Measurements from ENCODE around the gene CD55.

DNA sequence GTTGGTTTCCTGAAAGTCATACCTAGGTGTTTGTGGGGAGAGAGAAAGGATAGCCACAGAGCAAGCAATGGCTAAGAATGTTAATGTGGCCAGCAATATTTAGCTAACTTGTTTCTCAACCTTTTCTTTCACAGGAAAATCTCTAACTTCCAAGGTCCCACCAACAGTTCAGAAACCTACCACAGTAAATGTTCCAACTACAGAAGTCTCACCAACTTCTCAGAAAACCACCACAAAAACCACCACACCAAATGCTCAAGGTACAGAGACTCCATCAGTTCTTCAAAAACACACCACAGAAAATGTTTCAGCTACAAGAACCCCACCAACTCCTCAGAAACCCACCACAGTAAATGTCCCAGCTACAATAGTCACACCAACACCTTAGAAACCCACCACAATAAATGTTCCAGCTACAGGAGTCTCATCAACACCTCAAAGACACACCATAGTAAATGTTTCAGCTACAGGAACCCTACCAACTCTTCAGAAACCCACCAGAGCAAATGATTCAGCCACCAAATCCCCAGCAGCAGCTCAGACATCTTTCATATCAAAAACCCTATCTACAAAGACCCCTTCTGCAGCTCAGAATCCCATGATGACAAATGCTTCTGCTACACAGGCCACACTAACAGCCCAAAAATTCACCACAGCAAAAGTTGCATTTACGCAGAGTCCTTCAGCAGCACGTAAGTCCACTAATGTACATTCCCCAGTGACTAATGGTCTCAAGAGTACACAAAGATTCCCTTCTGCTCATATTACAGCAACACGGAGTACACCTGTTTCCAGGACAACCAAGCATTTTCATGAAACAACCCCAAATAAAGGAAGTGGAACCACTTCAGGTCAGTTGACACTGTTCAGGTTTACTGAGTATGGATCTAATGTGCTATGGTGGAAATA, 15.3 kb downstream of the CD55 start:
- TF ChIP-seq, protein P1, sequence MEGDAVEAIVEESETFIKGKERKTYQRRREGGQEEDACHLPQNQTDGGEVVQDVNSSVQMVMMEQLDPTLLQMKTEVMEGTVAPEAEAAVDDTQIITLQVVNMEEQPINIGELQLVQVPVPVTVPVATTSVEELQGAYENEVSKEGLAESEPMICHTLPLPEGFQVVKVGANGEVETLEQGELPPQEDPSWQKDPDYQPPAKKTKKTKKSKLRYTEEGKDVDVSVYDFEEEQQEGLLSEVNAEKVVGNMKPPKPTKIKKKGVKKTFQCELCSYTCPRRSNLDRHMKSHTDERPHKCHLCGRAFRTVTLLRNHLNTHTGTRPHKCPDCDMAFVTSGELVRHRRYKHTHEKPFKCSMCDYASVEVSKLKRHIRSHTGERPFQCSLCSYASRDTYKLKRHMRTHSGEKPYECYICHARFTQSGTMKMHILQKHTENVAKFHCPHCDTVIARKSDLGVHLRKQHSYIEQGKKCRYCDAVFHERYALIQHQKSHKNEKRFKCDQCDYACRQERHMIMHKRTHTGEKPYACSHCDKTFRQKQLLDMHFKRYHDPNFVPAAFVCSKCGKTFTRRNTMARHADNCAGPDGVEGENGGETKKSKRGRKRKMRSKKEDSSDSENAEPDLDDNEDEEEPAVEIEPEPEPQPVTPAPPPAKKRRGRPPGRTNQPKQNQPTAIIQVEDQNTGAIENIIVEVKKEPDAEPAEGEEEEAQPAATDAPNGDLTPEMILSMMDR (IDR thresholded peaks at IDR 0.05 in 2 of 3, conservative IDR thresholded peaks at IDR 0.05 in 1 of 3; ENCODE audit: borderline replicate concordance in 1 of 3, insufficient read depth in 1 of 3, low read depth in 2 of 3, low read length in 2 of 3) = no peak
- TF ChIP-seq, protein P2, sequence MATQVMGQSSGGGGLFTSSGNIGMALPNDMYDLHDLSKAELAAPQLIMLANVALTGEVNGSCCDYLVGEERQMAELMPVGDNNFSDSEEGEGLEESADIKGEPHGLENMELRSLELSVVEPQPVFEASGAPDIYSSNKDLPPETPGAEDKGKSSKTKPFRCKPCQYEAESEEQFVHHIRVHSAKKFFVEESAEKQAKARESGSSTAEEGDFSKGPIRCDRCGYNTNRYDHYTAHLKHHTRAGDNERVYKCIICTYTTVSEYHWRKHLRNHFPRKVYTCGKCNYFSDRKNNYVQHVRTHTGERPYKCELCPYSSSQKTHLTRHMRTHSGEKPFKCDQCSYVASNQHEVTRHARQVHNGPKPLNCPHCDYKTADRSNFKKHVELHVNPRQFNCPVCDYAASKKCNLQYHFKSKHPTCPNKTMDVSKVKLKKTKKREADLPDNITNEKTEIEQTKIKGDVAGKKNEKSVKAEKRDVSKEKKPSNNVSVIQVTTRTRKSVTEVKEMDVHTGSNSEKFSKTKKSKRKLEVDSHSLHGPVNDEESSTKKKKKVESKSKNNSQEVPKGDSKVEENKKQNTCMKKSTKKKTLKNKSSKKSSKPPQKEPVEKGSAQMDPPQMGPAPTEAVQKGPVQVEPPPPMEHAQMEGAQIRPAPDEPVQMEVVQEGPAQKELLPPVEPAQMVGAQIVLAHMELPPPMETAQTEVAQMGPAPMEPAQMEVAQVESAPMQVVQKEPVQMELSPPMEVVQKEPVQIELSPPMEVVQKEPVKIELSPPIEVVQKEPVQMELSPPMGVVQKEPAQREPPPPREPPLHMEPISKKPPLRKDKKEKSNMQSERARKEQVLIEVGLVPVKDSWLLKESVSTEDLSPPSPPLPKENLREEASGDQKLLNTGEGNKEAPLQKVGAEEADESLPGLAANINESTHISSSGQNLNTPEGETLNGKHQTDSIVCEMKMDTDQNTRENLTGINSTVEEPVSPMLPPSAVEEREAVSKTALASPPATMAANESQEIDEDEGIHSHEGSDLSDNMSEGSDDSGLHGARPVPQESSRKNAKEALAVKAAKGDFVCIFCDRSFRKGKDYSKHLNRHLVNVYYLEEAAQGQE (IDR thresholded peaks at IDR 0.05; ENCODE audit: low read depth) = no peak
- TF ChIP-seq EZH2phosphoT487 (IDR thresholded peaks at IDR 0.05; ENCODE audit: borderline replicate concordance) (no peak), CEBPB (IDR thresholded peaks at IDR 0.05; ENCODE audit: low read depth) (no peak), SP1 (IDR thresholded peaks at IDR 0.05; ENCODE audit: low read depth) (no peak), POLR2A (IDR thresholded peaks at IDR 0.05; ENCODE audit: borderline replicate concordance, extremely low read depth, insufficient read depth, insufficient read length) (no peak), JUND (IDR thresholded peaks at IDR 0.05) (no peak)
